Medulla oblongata (tissue), 1 donor: ENCODE data around the gene RRP8.
A peak's percentile ranks its signal among the peaks of the same experiment; 100 is the strongest.

Source experiments
- DNase-seq: peaks from one replicate; pipeline ENCODE4 v3.0.0-alpha.2; 2015; ENCODE audit errors: extremely low spot score

Gene RRP8

DNA sequence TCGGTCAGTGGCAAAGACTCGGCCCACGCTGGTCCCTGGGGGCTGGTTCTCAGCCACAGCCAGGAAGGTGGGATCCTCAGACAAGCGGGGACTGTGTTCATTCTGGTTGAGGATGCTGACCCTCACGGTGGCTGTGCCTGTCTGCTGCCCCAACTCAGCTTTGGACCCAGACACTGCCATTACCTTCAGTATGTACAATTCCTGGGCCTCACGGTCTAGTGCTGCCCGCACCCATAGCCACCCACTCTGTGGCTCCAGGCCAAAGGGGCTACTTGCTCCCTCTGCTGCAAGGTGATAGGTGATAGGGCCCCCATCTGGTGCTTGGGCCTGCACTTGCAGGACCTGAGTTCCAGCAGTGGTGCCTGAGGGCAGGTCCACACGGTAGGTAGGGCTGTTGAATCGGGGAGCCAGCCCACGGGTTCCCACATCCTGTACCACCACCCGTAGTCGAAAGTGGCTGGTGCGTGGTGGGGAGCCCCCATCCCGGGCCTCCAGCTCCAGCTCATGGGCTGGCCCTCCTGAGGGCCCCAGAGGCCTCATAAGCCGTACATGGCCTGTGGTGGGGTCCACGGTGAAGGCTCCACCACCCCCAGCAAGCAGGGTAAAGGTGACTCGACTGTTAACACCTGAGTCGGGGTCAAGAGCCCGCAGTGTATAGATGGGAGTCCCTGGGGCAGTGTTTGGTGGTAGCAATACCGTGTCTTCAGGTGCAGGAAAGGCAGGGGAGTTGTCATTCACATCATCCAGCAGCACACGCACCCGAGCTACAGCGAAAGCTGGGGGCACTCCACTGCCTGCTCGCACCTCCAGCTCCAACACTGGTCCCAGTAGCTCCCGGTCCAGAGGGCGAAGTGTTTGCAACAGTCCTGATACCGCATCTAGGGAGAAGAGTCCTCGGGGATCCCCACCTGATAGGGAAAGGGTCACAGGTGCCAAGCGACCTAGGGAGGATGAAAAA lies 29.0 kb upstream of the RRP8 start:
- DNase-seq = no peak

DNA sequence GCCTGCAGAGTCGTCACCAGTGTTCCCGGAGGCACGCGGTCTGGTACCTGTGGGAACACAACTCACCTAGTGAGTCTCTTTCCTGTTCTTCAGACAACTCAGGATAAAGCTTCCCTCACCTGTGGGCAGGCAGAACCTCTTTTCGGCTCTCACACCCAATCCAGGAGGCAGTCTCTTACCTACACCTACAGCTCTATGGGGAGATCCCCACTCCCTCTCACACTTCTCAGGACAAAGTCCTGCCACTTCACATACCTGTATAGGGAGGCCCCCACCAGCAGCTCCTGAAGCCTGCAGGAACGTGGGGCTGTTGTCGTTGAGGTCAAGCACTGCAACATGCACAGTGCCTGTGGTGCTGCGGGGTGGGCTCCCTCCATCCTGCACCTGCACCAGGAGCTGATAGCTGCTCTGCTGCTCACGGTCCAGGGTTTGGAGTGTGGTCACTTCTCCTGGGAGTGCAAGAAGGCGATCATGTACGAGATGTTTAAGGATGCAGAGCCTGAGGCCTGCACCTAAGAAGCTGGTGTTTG lies 28.0 kb upstream of the RRP8 start:
- DNase-seq = no peak

DNA sequence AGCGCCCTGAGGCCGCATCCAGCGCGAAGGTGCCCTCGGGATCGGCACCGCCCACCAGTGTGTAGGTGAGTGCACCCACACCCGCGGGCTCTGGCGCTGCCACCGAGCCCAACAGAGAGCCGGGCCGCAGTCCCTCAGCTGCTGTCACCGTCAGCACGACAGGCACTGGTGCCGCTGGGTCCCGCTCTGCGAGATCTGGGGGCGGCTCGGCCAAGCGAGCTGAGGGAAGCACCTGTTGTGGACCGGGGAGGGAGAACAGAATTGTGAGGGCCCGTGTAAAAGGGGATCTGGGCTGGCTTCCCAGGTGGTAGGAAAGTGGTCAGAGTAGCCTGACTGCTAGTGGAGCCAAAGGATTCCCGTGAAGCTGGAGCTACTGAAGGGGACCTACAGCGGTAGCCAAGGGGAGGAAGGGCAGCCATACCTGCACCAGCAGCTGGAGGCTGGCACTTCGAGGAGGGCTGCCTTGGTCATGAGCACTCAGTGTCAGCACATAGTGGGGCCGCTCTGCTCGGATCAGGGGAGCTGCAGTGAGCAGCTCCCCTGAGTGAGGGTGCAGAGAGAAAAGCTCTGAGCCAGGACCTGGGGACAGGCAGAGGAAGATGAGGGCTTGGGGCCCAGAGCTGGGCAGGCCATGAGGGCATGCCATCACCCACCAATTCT lies 27.3 kb upstream of the RRP8 start:
- no peak for DNase-seq

DNA sequence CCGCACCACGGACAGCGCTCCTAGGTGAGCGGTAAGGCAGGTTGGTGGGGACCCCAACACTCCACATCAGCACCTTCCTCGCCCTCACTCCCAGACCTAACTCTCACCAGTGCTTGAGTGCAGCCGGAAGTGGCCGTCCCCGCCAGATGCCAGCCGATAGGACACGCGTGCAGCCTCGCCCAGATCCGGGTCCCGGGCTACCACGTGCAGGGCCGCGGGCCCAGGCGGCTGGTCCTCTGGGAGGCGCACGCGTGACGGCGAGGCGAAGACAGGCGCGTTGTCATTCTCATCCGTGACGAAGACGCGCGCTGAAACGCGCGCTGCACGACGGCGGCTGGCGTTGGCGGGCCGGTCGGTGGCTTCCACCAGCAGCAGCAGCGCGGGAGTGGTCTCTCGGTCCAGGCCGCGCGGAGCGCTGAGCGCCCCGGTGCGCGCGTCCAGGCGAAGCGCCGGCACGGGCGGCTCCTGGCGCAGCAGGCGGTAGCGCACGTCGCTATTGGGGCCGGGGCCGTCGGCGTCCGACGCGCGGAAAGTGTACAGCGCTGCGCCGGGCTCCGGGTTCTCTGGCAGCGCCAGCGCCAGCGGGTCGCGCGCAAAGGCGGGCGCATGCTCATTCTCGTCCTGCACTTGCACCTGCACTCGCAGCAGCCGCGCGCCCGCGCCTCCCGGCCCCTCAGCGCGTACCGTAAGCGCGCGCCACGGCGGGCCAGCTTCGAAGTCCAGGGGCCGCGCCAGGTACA lies 26.6 kb upstream of the RRP8 start:
- no peak for DNase-seq

DNA sequence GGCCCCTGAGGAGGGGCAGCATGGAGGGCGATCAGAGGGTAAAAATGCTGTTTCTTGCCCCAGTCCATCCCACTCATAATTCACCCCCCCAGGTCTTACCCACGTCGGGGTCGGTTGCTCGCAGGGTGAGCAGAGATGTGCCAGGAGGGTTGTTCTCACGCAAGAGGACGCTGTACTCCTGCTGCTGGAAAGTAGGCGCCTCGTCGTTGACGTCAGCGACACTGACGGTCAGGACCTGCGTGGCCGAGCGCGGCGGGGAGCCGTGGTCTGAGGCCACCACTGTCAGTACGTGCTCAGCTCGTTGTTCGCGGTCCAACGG lies 26.1 kb upstream of the RRP8 start:
- DNase-seq = no peak

DNA sequence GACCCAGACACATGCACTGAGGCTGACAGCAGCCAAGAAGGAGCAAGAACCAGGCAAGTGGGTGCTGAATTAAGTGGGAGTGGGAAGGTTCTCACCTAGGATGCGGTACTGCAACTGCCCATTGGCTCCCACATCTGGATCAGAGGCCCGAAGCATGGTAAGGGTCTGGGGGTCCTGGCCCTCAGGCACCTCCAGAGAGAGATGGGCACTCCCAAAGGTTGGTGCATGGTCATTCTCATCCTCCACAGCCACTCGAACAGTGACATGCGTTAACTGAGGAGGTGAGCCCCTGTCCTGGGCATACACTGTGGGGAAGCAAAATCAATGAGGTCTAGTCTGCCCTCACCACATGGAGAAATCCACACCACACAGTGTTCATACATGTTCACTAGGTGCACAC lies 25.1 kb upstream of the RRP8 start:
- DNase-seq = no peak

DNA sequence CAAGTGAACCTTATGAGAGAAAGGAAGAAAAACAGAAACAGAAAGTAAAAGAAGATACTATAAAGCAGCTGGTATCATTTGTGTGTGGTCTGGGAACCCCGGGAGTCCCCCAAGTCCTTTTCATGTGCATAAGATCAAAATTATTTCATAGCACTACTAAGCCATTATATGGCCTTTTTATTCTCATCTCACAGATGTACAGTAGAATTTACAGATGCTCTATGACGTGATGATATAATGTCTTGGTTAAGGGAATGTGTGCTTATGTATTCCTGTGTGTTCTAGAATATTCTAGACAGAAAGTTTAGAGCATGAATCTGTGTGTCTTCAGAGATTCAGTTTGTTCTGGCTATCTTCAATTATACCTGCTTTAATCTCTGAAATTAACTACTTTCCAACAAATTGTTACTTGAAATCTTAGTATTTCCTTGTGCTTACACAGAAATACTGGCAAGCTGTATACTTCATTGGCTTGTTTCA lies 24.4 kb upstream of the RRP8 start:
- DNase-seq = no peak

DNA sequence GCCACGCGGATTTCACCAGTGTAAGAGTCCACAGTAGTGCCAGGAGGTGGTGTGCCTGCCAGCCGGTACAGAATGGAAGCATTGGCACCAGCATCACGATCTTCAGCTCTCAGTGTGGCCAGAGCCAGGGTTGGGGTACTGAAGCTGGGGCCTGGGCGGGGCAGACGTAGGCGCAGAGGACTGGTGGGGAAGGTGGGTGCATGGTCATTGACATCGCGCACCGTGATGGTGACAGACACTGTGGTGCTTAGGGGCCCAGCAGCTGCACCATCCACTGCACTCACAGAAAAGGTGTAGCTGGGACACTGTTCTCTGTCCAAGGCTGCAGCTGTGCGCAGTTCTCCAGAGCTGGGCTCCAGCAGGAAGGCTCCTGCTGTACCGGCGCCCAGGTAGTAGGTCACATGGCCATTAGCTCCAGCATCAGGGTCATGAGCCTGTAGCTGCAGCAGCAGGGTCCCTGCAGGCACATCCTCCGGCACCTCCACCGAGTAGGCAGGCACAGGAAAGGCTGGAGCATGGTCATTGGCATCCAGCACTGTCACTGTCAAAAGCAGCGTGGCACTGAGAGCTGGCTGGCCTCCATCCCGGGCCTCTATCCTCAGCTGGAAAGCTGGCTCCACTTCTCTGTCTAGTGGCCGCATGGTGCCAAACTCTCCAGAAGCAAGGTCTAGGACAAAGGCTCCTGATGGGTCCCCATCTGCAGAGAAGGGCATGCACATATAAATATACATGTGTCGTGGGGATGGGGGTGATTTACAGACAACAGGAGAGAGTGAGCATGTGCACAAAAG lies 23.8 kb upstream of the RRP8 start:
- DNase-seq = peak; percentile 61

DNA sequence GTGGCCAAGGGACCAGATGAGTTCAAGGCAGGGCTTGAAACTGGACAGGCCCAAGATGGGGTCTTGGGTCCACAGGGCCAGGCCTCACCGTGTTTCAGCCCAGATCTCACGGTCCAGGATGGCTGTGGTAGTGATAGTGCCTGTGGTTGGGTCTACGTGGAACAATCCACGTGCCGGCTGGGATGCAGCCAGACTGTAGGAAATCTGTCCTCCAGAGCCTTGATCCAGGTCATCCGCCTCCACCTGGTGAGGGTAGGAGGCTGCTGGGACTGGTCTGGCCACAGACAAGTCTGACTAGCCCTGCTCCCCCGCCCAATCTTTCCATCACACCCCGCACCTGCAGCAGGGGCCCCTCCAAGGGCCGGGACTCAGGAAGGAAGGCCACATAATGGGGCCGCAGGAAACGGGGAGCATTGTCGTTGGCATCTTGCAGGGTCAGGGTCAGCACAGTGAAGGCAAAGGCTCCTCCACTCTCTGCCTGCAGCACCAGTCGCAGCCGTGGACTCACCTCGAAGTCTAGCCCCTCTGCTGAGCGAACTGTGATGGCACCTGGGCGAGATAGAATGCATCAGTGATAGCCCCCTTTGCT lies 22.5 kb upstream of the RRP8 start:
- no peak for DNase-seq

DNA sequence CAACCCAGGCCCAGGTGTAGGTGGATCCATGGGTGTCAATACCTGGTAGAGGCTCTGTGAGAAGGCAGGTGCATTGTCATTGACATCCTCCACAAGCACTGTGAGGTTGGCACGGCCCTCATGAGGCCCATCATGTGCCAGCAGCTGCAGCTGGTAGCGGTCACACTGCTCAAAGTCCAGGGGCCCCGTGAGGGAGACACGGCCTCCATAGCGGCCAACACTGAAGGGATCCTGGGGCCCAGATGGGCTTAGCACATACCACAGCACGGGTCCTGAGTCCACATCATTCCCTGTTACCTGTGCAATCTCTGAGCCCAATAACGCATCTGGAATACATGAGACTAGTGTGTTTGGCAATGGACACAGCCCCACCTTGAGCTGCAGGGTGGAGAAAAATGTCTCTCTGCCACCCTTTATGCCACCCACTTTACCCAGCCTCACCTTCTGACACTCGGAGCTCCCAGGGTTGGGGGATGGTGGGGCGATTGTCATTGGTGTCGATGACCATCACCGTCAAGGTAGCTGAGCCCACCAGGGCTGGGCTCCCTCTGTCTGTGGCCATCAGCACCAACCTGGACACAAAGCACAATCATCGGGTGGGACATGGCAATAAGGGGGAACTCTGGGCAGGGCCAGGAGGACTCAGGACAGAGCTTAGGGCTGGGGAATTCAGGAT lies 21.9 kb upstream of the RRP8 start:
- DNase-seq = no peak

DNA sequence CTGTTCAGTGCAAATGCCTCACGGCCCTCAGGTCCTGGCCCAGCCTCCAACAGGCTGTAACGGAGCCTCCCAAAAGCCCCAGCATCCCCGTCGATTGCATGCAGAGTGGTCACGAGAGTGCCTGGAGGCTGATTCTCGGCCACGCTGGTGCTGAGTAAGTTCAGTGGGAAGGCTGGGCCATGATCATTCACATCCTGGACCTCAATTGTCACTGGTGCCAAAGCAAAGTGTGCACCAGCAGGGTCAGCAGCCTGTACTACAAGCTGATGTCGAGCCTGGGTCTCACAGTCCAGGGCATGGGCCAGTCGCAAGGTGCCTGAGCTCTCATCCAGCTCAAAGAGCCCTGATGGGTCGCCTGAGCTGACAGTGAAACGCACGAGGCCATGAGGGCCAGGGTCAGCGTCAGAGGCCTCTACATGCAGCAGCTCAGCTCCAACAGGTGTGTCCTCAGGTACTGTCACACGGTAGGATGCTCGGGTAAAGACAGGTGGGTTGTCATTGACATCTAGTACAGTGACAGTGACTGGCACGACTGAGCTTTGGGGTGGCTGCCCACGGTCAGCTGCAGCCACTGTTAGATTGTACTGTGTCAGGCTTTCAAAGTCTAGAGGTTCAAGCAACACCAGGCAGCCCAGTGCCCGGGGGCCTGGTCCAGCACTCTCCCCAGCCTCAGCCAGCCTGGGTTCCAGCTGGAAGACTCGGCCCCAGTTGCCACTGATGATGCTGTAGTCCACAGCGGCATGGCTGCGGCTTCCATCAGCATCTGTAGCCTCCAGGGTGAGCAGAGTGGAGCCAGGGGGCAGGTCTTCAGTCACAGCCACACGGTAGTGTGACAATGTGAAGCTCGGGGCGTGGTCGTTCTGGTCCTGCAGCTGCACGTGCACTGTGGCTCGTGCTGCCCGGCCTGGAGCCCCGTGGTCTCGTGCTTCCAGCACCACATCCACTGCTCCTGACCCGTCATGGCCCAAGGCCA lies 20.3 kb upstream of the RRP8 start:
- DNase-seq = no peak

DNA sequence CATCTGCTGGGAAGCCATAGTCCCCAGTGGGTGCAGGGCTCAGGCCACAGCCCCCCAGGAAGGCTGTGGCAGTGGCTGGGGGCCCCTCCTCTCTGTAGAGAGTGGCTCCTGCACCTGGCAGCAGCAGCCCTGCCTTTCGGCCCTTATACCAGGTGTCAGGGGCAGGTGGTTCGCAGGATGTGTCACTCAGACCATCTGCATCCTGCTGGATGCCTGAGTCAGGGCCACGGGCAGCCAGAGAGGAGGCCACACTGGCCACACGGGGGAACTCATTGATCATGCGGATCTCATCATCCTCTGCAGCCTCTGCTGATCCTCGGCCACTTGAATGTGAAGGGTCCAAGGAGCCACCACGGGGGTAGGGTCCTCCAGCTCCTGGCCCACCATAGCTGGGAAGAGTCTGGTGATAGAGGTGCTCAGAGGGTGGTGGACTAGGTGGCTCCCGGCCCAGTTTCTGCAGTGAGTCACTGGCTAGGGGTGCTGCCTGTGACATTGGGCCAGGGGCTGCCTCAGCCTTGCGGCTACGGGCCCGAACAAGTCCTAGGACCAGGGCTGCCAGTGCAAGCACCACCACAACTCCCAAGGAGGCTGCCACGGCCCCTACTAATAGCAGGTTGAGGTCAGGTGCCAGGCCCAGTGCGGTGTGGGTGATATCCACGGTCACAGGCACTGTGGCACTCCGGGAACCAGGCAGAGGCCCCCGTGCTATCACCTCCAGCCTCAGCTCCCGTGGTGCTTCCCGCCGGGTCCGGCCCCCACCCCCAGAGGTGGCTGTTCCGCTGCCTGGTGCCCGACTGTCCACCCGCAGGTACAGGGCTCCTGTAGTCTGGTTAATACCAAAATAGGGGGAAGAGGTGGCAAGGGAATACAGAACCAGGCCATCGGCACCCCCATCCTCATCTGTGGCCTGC lies 19.1 kb upstream of the RRP8 start:
- no peak for DNase-seq

DNA sequence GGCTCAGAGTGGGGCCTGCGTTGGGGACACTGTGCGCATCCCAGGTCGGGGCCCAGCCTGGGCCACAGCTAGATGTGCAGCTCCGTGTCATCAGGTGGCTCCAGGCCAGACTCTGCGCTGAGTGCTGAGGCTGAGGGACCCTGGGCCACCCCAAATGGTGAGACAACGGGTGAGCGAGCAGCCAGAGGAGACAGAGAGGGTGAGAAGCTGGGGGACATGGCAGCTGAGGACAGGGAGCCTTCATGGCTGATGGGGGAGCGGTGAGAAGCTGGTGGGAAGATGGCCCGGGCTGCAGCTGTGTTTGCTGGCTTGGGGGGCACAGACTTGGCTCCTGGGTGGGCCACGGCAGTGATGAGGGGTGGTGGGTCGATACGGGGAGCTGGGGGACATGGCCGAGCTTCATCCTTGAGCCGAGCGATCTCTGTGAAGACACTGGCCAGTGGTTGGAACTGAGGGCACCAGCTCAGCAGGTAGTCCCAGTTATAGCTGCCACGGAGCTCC lies 18.3 kb upstream of the RRP8 start:
- DNase-seq = no peak

DNA sequence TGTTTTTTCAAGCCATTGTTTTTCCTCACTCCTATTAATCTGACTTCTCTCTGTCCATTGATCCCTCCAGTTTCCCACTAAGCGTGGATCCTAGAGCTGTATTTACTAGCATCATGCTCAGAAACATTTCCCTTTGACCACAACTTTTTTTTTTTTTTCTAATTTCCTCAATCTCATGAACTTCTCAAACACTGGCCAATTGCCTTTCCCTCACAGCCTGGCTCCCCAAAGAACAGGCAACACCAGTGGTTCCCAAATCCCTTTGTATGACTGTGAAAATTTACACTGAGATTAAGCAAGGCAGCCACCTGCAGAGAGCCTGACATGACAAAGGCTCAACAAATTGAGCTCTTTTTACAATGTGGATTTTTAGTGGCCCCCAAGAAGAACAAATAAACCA lies 17.2 kb upstream of the RRP8 start:
- DNase-seq = no peak

DNA sequence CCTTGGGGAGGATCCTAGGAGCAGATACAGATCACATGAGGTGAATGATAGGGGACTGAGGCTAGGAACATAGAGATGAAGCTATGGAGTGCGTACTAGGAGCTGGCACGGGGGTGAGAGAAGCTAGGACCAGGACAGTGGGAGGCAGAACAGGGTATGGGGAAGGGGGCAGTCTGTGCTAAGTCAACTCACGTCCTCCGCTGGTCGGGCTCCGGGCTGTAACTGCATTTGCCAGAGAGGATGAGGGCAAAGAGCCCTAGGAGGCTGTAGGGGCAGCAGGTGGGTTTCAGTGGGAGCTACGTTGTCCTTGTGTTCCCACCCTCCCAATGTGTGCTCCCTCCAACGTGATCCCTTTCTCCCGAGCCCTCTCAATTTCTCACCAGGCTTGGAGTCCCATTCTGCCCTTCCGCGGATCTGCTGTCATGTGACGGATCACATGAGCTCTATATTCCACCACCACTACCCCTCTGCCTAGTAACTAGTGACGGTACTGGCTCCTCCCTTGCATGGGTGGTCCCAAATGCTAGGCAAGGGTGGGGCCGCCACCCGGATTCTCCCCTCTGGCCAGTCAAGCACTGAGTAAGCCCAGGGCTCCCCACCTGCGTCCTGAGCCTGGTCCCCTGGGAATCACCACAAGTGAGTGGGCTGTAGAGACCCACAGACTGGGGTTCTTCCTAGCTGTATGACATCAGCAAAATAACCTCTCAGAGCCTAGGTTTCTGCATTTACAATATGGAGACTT lies 15.8 kb upstream of the RRP8 start, which contains the start of gene TPP1:
Gene TPP1 (minus strand): TSS at position 419 of the 742 bp plus-strand sequence. CDS start 22 bp downstream, at position 397.
- peak; percentile 99 for DNase-seq

DNA sequence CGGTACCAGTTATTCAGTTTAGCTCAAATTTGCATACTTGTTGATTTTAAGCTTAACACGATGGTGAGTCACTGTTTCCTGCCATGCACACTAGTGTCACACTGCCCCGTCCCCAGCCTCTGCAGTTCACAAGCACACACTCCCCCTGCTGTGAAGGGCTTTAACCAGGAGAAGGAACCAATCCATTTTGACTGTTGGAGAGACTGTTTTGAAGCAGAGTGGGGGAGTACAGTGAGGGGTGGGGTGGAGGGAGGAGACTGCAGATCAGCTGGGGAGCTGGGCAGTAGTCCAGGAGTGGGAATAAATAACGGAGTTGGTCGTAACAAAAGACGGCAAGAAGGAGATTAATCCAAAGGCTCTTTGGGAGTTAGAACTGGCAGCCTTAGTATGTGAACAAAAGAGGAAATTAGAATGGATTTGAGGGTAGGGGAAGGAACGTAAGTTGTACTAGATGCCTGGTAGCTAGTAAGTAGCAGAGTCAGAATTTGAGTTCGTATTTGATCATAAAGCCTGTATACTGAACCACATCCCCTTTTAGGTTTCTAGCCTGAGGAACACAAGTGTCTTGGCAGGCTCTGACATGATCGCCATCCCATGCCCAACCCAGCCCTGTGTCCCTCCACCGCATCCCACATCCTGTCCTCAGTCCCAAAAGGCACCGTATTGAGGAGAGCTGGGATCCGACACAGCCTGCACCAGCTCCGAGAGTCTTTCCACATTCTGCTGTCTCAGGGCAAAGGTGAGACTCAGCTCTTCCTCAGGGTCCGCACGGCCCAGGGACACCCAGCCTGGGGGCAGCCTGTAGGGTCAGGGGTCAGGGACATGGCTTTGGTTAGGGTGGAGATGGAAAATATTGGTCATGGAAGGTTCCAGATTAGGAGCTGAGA lies 14.9 kb upstream of the RRP8 start:
- peak; percentile 82 for DNase-seq
